ENCODE results near the gene SLC25A30. TPM values are rescaled to one million over a fixed set of nuclear protein-coding genes. Genes with fewer than 3 reads are reported as not detected.

The SLC25A30 gene
- total and polyA plus RNA-seq, 4 donors: 12.3 to 31.9 (median 21.8) TPM

DNA sequence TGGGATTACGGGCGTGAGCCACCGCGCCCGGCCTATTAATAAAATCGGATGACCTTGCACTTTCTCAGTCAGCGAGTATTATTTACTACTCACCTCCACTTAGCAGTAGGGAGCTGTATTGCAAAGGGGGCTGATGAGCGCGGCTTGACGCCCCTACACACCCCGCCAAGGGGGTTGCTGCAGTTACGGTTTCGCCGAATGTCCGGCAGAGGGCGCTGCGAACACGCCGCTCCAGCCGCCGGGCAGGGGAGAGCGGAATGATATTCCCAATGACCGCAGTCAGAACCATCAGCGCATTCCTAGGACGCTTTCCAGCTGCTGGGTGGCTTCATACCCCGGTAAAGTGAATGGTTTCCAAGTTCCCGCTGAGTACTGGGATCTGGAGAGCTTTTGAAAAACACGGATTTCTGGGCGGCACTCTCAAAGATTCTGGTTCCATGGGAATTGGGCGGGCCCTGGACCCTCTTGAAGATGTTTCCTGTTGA is 47.2 kb downstream of the SLC25A30 start:
- Histone ChIP-seq H3K9me3 (ENCODE audit: control insufficient read depth, low read length) (no peaks in the 10 kb centered on the region), H3K36me3 (ENCODE audit: control insufficient read depth in 1 of 2, insufficient read depth in 2 of 2, low read length in 1 of 2) (no peaks in the 10 kb centered on the region), H3K27me3 (ENCODE audit: control insufficient read depth in 1 of 2, insufficient read depth in 2 of 2, low read length in 1 of 2) (no peaks in the 10 kb centered on the region), H3K4me1 (ENCODE audit: control insufficient read depth in 1 of 2, insufficient read depth in 2 of 2, low read length in 2 of 2) (no peaks in the 10 kb centered on the region), H3K27ac (ENCODE audit: low read depth in 1 of 2, low read length in 2 of 2) (no peak overlapping the region), H3K4me3 (ENCODE audit: low read length in 2 of 2) (no peak overlapping the region)
- ATAC-seq (ENCODE audit: low FRiP score): peak; percentile 92
- 19% methylated on average over 30 of the region's 30 CpGs for WGBS, 2 donors
- DNase-seq: peak; percentile 79 to 90
- intact Hi-C loops (cut with DNase I): loop anchor here (10.0 kb wide), 2 partner anchors 94 to 326 kb away; partner anchors contain the start of gene COG3 (in 1 of the 2)

DNA sequence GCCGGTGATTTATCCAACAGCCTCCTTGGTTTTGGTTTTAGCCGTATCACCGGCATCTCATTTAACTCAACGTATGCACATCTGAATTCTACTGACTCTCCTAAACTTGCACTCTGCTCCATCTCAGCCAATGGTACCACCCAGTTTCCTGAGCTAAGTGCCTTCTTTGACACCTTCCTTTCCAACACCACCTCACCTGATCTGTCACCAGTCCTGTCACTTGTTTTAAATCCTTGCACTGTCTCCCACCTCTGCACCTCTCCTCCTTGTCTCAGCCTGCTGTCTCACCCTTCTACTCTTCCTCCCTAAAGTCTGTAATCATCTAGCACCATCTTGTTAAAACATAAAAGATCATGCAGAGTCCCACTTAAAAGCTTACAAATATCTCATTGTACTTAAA is 49.1 kb downstream of the SLC25A30 start:
- no peaks in the 10 kb centered on the region for H3K9me3 ChIP-seq (ENCODE audit: control insufficient read depth, low read length)
- 83 to 85% methylated on average over 4 of the region's 4 CpGs for WGBS, 2 donors
- H3K36me3 ChIP-seq (ENCODE audit: control insufficient read depth in 1 of 2, insufficient read depth in 2 of 2, low read length in 1 of 2): no peaks in the 10 kb centered on the region
- H3K4me1 ChIP-seq (ENCODE audit: control insufficient read depth in 1 of 2, insufficient read depth in 2 of 2, low read length in 2 of 2): no peaks in the 10 kb centered on the region
- no peak for ATAC-seq (ENCODE audit: low FRiP score)
- H3K27me3 ChIP-seq (ENCODE audit: control insufficient read depth in 1 of 2, insufficient read depth in 2 of 2, low read length in 1 of 2): no peaks in the 10 kb centered on the region
- no peak for DNase-seq
- intact Hi-C loops (cut with DNase I): loop anchor here in 1 of 2 donors (10.0 kb wide), 1 partner anchor 136 kb away; no protein-coding TSS in a partner anchor
- H3K27ac ChIP-seq (ENCODE audit: low read depth in 1 of 2, low read length in 2 of 2): no peak overlapping the region
- no peak overlapping the region for H3K4me3 ChIP-seq (ENCODE audit: low read length in 2 of 2)

DNA sequence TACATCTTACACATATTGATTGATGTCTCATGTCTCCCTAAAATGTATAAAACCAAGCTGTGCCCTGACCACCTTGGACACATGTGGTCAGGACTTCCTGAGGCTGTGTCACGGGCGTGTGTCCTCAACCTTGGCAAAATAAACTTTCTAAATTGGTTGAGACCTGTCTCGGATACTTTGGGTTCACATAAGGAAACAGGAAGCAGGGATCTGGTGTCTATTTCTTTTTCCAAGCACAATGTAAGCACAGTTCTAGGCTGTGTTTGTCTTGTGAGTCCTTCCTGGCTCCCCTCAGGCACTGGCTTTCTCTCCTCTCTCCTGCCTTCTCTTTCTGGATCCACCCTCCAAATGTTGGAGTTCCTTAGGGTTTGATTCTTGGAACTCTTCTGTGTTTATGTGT is 49.6 kb downstream of the SLC25A30 start:
- WGBS, 2 donors: 1 to 5% methylated on average over 3 of the region's 3 CpGs
- ATAC-seq (ENCODE audit: low FRiP score) (no peak), DNase-seq (no peak)
- H3K27me3 ChIP-seq (ENCODE audit: control insufficient read depth in 1 of 2, insufficient read depth in 2 of 2, low read length in 1 of 2): no peaks in the 10 kb centered on the region
- no peak overlapping the region for H3K4me3 ChIP-seq (ENCODE audit: low read length in 2 of 2)
- H3K27ac ChIP-seq (ENCODE audit: low read depth in 1 of 2, low read length in 2 of 2): no peak overlapping the region
- no peaks in the 10 kb centered on the region for H3K36me3 ChIP-seq (ENCODE audit: control insufficient read depth in 1 of 2, insufficient read depth in 2 of 2, low read length in 1 of 2)
- intact Hi-C loops (cut with DNase I): loop anchor here in 1 of 2 donors (10.0 kb wide), 1 partner anchor 136 kb away; no protein-coding TSS in a partner anchor
- no peaks in the 10 kb centered on the region for H3K9me3 ChIP-seq (ENCODE audit: control insufficient read depth, low read length)
- no peaks in the 10 kb centered on the region for H3K4me1 ChIP-seq (ENCODE audit: control insufficient read depth in 1 of 2, insufficient read depth in 2 of 2, low read length in 2 of 2)

DNA sequence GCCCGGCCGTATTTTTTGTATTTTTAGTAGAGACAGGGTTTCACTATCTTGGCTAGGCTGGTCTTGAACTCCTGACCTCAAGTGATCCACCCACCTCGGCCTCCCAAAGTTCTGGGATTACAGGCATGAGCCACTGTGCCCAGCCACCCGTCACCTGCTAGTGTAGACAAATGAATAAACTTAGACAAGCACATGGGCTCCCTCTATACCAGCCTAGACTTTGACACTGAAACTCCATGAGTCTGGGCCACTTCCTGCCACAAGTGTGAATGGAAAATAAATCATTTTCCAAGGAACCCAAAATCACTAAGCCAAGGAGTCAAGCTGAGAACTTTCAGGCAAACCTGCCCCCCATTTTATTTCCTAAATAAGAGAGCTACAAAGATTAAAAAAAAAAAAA is 50.2 kb downstream of the SLC25A30 start:
- Histone ChIP-seq H3K9me3 (ENCODE audit: control insufficient read depth, low read length) (no peaks in the 10 kb centered on the region), H3K4me3 (ENCODE audit: low read length in 2 of 2) (no peak overlapping the region), H3K27me3 (ENCODE audit: control insufficient read depth in 1 of 2, insufficient read depth in 2 of 2, low read length in 1 of 2) (no peaks in the 10 kb centered on the region), H3K27ac (ENCODE audit: low read depth in 1 of 2, low read length in 2 of 2) (no peak overlapping the region), H3K4me1 (ENCODE audit: control insufficient read depth in 1 of 2, insufficient read depth in 2 of 2, low read length in 2 of 2) (no peaks in the 10 kb centered on the region), H3K36me3 (ENCODE audit: control insufficient read depth in 1 of 2, insufficient read depth in 2 of 2, low read length in 1 of 2) (no peaks in the 10 kb centered on the region)
- whole genome bisulfite sequencing, 2 donors: 63 to 68% methylated on average over 4 of the region's 4 CpGs
- intact Hi-C loops (cut with DNase I): loop anchor here in 1 of 2 donors (10.0 kb wide), 1 partner anchor 137 kb away; no protein-coding TSS in a partner anchor
- no peak for ATAC-seq (ENCODE audit: low FRiP score)
- DNase-seq: no peak

GRCh38 chr13:45367358-45367757 is 50.8 kb downstream of the SLC25A30 start:
- WGBS, 2 donors: 80% methylated on average over 2 of the region's 2 CpGs
- H3K27ac ChIP-seq (ENCODE audit: low read depth in 1 of 2, low read length in 2 of 2): no peak overlapping the region
- no peak overlapping the region for H3K4me3 ChIP-seq (ENCODE audit: low read length in 2 of 2)
- H3K4me1 ChIP-seq (ENCODE audit: control insufficient read depth in 1 of 2, insufficient read depth in 2 of 2, low read length in 2 of 2): no peaks in the 10 kb centered on the region
- H3K27me3 ChIP-seq (ENCODE audit: control insufficient read depth in 1 of 2, insufficient read depth in 2 of 2, low read length in 1 of 2): no peaks in the 10 kb centered on the region
- DNase-seq (peak; percentile 80 to 81), ATAC-seq (ENCODE audit: low FRiP score) (no peak)
- H3K36me3 ChIP-seq (ENCODE audit: control insufficient read depth in 1 of 2, insufficient read depth in 2 of 2, low read length in 1 of 2): peaks cover 0 to 2% of the 10 kb centered on the region in 2 donors
- intact Hi-C loops (cut with DNase I): loop anchor here in 1 of 2 donors (10.0 kb wide), 1 partner anchor 137 kb away; no protein-coding TSS in a partner anchor
- no peaks in the 10 kb centered on the region for H3K9me3 ChIP-seq (ENCODE audit: control insufficient read depth, low read length)

DNA sequence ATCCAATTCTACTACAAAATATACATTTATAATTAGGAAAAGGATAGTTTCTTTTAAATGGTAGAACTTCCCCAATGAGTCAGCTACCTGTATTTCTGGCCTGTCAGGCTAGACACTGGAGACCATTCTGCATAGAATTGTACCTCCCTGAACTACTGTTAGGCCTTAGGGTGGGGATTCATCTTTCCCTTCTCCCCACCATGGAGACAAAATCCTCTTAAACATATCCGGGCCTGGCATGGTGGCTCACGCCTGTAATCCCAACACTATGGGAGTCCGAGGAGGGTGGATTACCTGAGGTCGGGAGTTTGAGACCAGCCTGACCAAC is 52.7 kb downstream of the SLC25A30 start:
- Histone ChIP-seq H3K27me3 (ENCODE audit: control insufficient read depth in 1 of 2, insufficient read depth in 2 of 2, low read length in 1 of 2) (no peaks in the 10 kb centered on the region), H3K9me3 (ENCODE audit: control insufficient read depth, low read length) (no peaks in the 10 kb centered on the region), H3K36me3 (ENCODE audit: control insufficient read depth in 1 of 2, insufficient read depth in 2 of 2, low read length in 1 of 2) (peaks cover 0 to 5% of the 10 kb centered on the region in 2 donors), H3K4me3 (ENCODE audit: low read length in 2 of 2) (no peak overlapping the region), H3K4me1 (ENCODE audit: control insufficient read depth in 1 of 2, insufficient read depth in 2 of 2, low read length in 2 of 2) (no peaks in the 10 kb centered on the region), H3K27ac (ENCODE audit: low read depth in 1 of 2, low read length in 2 of 2) (no peak overlapping the region)
- ATAC-seq (ENCODE audit: low FRiP score): no peak
- 95 to 97% methylated on average over 4 of the region's 4 CpGs for WGBS, 2 donors
- intact Hi-C loops (cut with DNase I): loop anchor here in 1 of 2 donors (10.0 kb wide), 1 partner anchor 139 kb away; no protein-coding TSS in a partner anchor
- no peak for DNase-seq

DNA sequence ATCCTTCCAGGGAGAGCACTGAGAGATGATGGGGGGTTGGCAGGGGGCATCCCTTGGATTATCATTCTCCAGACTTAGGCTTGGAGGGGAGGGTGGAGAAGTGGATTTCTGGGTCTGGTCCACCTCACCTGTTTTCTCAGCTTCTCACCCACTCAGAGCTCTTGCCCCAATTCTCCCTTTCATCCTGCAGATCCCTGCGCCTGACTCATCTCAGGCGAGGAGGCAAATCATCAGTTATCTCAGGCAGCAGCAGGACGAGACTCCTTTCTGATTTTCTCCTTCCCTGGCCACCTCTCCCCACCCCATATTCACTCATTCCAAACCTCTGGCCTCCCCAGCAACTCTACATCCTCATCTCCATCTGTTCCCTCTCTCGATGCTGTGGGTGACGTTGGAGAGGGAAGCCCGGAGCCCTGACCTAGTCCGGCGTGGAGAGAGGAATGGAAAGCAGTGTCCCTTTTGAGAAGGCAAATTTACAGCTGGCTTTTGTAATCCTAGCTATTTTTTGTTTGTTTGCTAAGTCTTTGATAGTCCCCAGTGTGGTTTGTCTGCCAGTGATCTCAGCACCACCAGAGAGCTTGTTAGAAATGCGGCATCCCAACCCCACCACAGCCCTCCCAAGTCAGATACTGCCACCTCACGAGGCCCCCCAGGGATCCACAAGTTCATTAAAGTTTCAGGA is 53.2 kb downstream of the SLC25A30 start:
- no peaks in the 10 kb centered on the region for H3K27me3 ChIP-seq (ENCODE audit: control insufficient read depth in 1 of 2, insufficient read depth in 2 of 2, low read length in 1 of 2)

GRCh38 chr13:45362939-45363338 is 55.2 kb downstream of the SLC25A30 start:
- Histone ChIP-seq H3K9me3 (ENCODE audit: control insufficient read depth, low read length) (no peaks in the 10 kb centered on the region), H3K36me3 (ENCODE audit: control insufficient read depth in 1 of 2, insufficient read depth in 2 of 2, low read length in 1 of 2) (peaks cover 2 to 5% of the 10 kb centered on the region in 2 donors), H3K27ac (ENCODE audit: low read depth in 1 of 2, low read length in 2 of 2) (no peak overlapping the region), H3K4me3 (ENCODE audit: low read length in 2 of 2) (no peak overlapping the region), H3K4me1 (ENCODE audit: control insufficient read depth in 1 of 2, insufficient read depth in 2 of 2, low read length in 2 of 2) (no peaks in the 10 kb centered on the region), H3K27me3 (ENCODE audit: control insufficient read depth in 1 of 2, insufficient read depth in 2 of 2, low read length in 1 of 2) (no peaks in the 10 kb centered on the region)
- no peak for ATAC-seq (ENCODE audit: low FRiP score)
- DNase-seq: no peak
- WGBS, 2 donors: 87 to 88% methylated on average over 2 of the region's 2 CpGs
- intact Hi-C loops (cut with DNase I): loop anchor here in 1 of 2 donors (10.0 kb wide), 1 partner anchor 142 kb away; no protein-coding TSS in a partner anchor

More for the DNA sequence above, 53.2 kb downstream of the SLC25A30 start:
- Histone ChIP-seq H3K4me1 (ENCODE audit: control insufficient read depth in 1 of 2, insufficient read depth in 2 of 2, low read length in 2 of 2) (no peaks in the 10 kb centered on the region), H3K9me3 (ENCODE audit: control insufficient read depth, low read length) (no peaks in the 10 kb centered on the region), H3K36me3 (ENCODE audit: control insufficient read depth in 1 of 2, insufficient read depth in 2 of 2, low read length in 1 of 2) (peaks cover 0 to 5% of the 10 kb centered on the region in 2 donors), H3K4me3 (ENCODE audit: low read length in 2 of 2) (no peak overlapping the region), H3K27ac (ENCODE audit: low read depth in 1 of 2, low read length in 2 of 2) (no peak overlapping the region)
- 93% methylated on average over 10 of the region's 10 CpGs for WGBS, 2 donors
- no peak for ATAC-seq (ENCODE audit: low FRiP score)
- DNase-seq: peak in 1 of 2 donors; percentile 35
- intact Hi-C loops (cut with DNase I): loop anchor here in 1 of 2 donors (10.0 kb wide), 1 partner anchor 140 kb away; no protein-coding TSS in a partner anchor
